H1 (cell line): ENCODE measurements around the gene CPLANE2. TPM values are rescaled to one million over a fixed set of nuclear protein-coding genes. Genes with fewer than 3 reads are reported as not detected.

Experiments used
- ASH2L ChIP-seq: fragments of 200-600, 300-600 bp; sonication (generic); IDR thresholded peaks from one replicate; pipeline ENCODE4 v1.7.1; 2017; ENCODE audit warnings: low read length
- CBX5 ChIP-seq: fragments of 300-800, 300-1000 bp; sonication (generic); IDR thresholded peaks from 2 replicates; pipeline ENCODE4 v1.7.1; 2016; ENCODE audit warnings: antibody characterized with exemption, low read length, low read depth
- CEBPB ChIP-seq: IDR thresholded peaks from 2 replicates; pipeline ENCODE4 v1.6.1; 2012; ENCODE audit warnings: low read depth, low read length
- CHD1 ChIP-seq: IDR thresholded peaks from 2 replicates; pipeline ENCODE4 v1.6.1; 2012; ENCODE audit warnings: low read depth, low read length, improper control_type of control experiment
- CHD2 ChIP-seq: IDR thresholded peaks from 2 replicates; pipeline ENCODE4 v1.6.1; 2012; ENCODE audit warnings: low read length, improper control_type of control experiment
- CREB1 ChIP-seq: IDR thresholded peaks from 2 replicates; pipeline ENCODE4 v1.6.1; 2012; ENCODE audit warnings: inconsistent platforms
- EGR1 ChIP-seq: IDR thresholded peaks from 2 replicates; pipeline ENCODE4 v1.6.1; 2011; ENCODE audit warnings: low read depth, low read length, borderline replicate concordance
- EZH2 ChIP-seq: fragments of 200-600 bp; sonication (generic); IDR thresholded peaks from 2 replicates; pipeline ENCODE4 v1.7.1; 2012; ENCODE audit warnings: low read depth, mild to moderate bottlenecking, moderate library complexity, low read length, inconsistent platforms; ENCODE audit not compliant: severe bottlenecking
- HDAC6 ChIP-seq: IDR thresholded peaks from one replicate; pipeline ENCODE4 v1.7.1; 2012; ENCODE audit warnings: low read depth, mild to moderate bottlenecking, inconsistent platforms, low read length, moderate library complexity
- JUND ChIP-seq: IDR thresholded peaks from 2 replicates; pipeline ENCODE4 v1.6.1; 2011; ENCODE audit warnings: mild to moderate bottlenecking, improper control_type of control experiment, low read length
- KDM4A ChIP-seq: IDR thresholded peaks from one replicate; pipeline ENCODE4 v1.7.1; 2012; ENCODE audit warnings: low read depth, mild to moderate bottlenecking, moderate library complexity, low read length, inconsistent platforms; ENCODE audit not compliant: severe bottlenecking
- MAFK ChIP-seq: IDR thresholded peaks from 2 replicates; pipeline ENCODE4 v1.6.1; 2012; ENCODE audit warnings: low read depth, mild to moderate bottlenecking, improper control_type of control experiment, low read length
- NANOG ChIP-seq: IDR thresholded peaks from 2 replicates; pipeline ENCODE4 v1.6.1; 2011; ENCODE audit warnings: low read length, low read depth, mild to moderate bottlenecking, inconsistent platforms; ENCODE audit not compliant: insufficient read depth, poor library complexity, severe bottlenecking
- NRF1 ChIP-seq: IDR thresholded peaks from 2 replicates; pipeline ENCODE4 v1.6.1; 2011; ENCODE audit warnings: mild to moderate bottlenecking, low read depth, low read length, improper control_type of control experiment
- PHF8 ChIP-seq: fragments of 200-600 bp; sonication (generic); conservative IDR thresholded peaks from 2 replicates; pipeline ENCODE4 v1.7.1; 2012; ENCODE audit warnings: low read depth, mild to moderate bottlenecking, inconsistent platforms, low read length, moderate library complexity
- RAD21 ChIP-seq, 2 experiments: IDR thresholded peaks in 1 of 2; conservative IDR thresholded peaks in 1 of 2; 2 replicates each; pipeline ENCODE4 v1.6.1; 2011; ENCODE audit warnings: low read depth in 2 of 2, low read length in 2 of 2, improper control_type of control experiment in 1 of 2, inconsistent platforms in 1 of 2, mild to moderate bottlenecking in 1 of 2, moderate library complexity in 1 of 2
- RFX5 ChIP-seq: IDR thresholded peaks from 2 replicates; pipeline ENCODE4 v1.6.1; 2011; ENCODE audit warnings: low read depth, low read length, improper control_type of control experiment, borderline replicate concordance
- SP4 ChIP-seq: IDR thresholded peaks from 2 replicates; pipeline ENCODE4 v1.6.1; 2012; ENCODE audit warnings: low read length, inconsistent platforms
- TAF1 ChIP-seq: IDR thresholded peaks from 2 replicates; pipeline ENCODE4 v1.6.1; 2011; ENCODE audit warnings: mild to moderate bottlenecking, low read depth, low read length
- TAF7 ChIP-seq: optimal IDR thresholded peaks from 2 replicates; pipeline ENCODE3; 2011; ENCODE audit warnings: low read depth, mild to moderate bottlenecking, inconsistent platforms, low read length, moderate library complexity, borderline replicate concordance
- TEAD4 ChIP-seq: IDR thresholded peaks from 2 replicates; pipeline ENCODE4 v1.6.1; 2012; ENCODE audit warnings: low read depth, low read length, inconsistent platforms, mixed read lengths
- YY1 ChIP-seq: IDR thresholded peaks from 2 replicates; pipeline ENCODE4 v1.6.1; 2011; ENCODE audit warnings: low read depth, mild to moderate bottlenecking, low read length
- polyA plus RNA-seq, 7 experiments: library from polyadenylated mRNA; depleted of rRNA in 3 of 7; stranded (reverse) in 5 of 7; unstranded in 2 of 7; fragments of >200 nt in 5 of 7; fragments of 200-250 nt in 2 of 7; gene quantifications; 1 replicate in 5 of 7; 2 replicates in 1 of 7; 4 replicates in 1 of 7; pipeline versions ENCODE4 v1.2.1 to v1.2.3, GENCODE V29; 2011 to 2013; ENCODE audit warnings: missing spikeins in 2 of 7, mixed read lengths in 2 of 7
- total RNA-seq: library from RNA; stranded (reverse); fragmentation: NEBNext Ultra II Directional; extraction: Animal tissue kit (Norgen Biotek cat#: 25700); gene quantifications from 2 replicates; pipeline ENCODE4 v1.2.1, GENCODE V29; 2021
- TF ChIP-seq, protein P1 (sequence below): IDR thresholded peaks from 2 replicates; pipeline ENCODE4 v1.6.1; 2012; ENCODE audit warnings: inconsistent platforms
- TF ChIP-seq, protein P2 (sequence below): IDR thresholded peaks from 2 replicates; pipeline ENCODE4 v1.6.1; 2011; ENCODE audit warnings: low read depth, mild to moderate bottlenecking, low read length; ENCODE audit not compliant: insufficient read depth

The CPLANE2 gene
- total and polyA plus RNA-seq, 2 of the 8 experiments (the other 6 are each of a cell fraction or from before 2014, with no cell fraction given): 2.3 to 2.5 TPM

DNA sequence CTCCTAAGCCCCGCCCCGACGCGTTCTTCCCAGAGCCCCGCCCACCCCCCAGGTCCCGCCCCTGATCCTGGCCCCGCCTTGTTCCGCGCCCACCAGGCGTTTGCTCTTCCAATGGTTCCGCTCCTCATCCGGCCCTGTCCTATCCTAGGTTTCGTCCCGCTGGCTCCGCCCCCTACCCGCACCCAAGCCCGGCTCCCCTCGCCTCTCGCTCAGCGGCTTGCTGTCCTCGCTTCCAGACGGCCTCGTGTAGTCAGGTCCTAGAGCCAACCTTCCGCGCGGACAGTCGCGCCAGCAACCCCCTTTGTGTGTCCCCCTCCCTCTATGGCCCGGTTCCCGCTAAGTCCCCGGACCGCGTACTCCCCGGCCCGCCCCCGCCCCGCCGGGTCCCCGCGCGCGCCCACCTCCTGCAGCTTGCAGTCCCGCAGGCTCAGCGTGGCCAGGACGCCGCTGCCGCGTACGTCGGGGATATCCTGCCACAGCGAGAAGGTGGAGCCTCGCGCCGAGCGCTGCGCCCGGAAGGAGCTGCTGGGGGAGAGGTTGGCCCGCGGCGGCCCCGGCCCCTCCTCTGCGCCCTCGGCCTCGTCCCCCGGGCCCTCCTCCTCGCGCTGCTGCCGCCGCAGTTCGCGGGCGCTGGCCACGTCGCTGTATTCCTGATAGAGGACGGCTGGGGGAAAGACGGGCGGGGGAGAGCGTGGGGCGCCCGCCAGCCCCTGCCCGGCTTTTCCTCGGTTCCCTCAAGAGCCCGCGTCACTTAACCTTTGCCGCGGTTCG, 30.3 kb downstream of the CPLANE2 start (continued):
- TF ChIP-seq RAD21 (IDR thresholded peaks at IDR 0.05 in 1 of 2, conservative IDR thresholded peaks at IDR 0.05 in 1 of 2; ENCODE audit: low read depth in 2 of 2, low read length in 2 of 2) (no peak), CEBPB (no peak; the same call in 1 of the 2 replicates), MAFK (no peak), SP4 (no peak; the same call in 1 of the 2 replicates), TAF1 (peak; percentile 80), RFX5 (no peak), YY1 (no peak), NRF1 (no peak), JUND (no peak), EGR1 (no peak), CREB1 (peak; percentile 34; the same call in 1 of the 2 replicates), NANOG (no peak), TEAD4 (no peak), HDAC6 (no peak), ASH2L (peak; percentile 66), CBX5 (no peak), TAF7 (no peak), CHD2 (no peak), KDM4A (peak; percentile 30), PHF8 (peak; percentile 44; the same call in 1 of the 2 replicates), CHD1 (no peak), EZH2 (no peak)
- TF ChIP-seq, protein P1, sequence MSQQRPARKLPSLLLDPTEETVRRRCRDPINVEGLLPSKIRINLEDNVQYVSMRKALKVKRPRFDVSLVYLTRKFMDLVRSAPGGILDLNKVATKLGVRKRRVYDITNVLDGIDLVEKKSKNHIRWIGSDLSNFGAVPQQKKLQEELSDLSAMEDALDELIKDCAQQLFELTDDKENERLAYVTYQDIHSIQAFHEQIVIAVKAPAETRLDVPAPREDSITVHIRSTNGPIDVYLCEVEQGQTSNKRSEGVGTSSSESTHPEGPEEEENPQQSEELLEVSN: peak; percentile 53; the same call in 1 of the 2 replicates
- TF ChIP-seq, protein P2, sequence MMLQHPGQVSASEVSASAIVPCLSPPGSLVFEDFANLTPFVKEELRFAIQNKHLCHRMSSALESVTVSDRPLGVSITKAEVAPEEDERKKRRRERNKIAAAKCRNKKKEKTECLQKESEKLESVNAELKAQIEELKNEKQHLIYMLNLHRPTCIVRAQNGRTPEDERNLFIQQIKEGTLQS: no peak
